ENCODE measurements around the gene SH2D5.

SH2D5 gene
- 0.56 reads per million for total RNA-seq

DNA sequence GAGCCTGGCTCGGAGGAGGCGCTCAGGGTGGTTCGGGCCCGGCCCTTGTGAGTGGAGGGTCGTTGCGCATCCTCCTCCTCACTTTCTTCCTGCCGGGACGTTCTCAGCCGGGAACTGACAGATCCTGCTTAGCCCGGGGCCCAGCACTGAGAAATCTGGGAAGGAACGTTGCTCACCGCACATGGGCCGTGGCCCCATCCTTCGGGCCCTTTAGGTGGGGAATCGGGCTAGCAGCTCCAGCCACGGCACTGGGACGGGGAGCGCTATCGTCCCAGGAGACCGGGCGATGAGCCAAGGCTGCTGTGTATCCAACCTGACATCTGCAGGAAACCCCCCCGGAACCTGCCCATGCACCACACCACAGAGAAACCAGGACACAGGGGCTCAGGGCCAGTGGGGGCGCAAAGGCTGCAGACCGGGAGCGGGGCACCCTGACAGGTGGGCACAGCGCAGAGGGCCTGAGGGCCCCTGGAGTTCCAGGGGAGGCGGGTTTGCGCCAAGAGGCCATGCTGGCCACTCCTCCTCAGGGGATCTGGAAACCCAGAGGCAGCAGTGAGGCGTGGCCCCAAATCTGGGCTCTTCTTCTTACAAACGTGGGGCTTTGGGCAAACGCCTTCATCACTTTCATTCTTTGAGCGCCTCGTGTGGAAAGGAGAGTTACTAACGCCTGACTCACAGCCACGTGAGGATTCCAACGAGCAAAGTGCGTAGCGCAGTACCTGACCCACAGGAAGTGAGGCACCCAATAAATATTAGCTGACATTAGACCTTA, at the start of gene SH2D5:
Gene SH2D5 (minus strand): TSS at position 116 of the 772 bp plus-strand sequence. CDS start 4,659 bp downstream, outside the sequence.
- peak; percentile 57 for DNase-seq

GRCh38 chr1:20775700-20776099, 43.2 kb upstream of the SH2D5 start:
- no peak for DNase-seq

- DNase-seq, result no peak
Measured at GRCh38 chr1:20771780-20772179, 39.3 kb upstream of the SH2D5 start.

- no peak for DNase-seq
Measured at GRCh38 chr1:20770314-20771087, 38.0 kb upstream of the SH2D5 start.

DNA sequence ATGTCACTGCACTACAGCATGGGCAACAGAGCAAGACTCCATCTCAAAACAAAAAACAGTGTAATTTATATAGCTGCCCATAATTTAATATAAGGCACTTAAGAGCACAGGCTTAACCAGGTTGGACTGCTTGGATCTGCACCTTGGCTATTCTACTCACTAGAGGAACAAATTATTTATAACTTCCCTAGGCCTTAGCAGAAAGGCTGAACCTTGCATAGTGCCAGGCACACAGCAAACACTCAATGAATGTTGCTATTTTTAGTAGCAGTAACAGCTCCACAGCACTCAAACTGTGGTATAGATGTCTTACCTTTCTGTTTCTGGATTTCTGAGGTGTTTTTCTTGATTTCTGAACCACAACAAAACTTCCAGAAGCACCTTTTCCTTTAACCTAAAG, 34.8 kb upstream of the SH2D5 start:
- no peak for DNase-seq

- DNase-seq, result no peak
Measured at GRCh38 chr1:20763417-20763816, 30.9 kb upstream of the SH2D5 start.

DNA sequence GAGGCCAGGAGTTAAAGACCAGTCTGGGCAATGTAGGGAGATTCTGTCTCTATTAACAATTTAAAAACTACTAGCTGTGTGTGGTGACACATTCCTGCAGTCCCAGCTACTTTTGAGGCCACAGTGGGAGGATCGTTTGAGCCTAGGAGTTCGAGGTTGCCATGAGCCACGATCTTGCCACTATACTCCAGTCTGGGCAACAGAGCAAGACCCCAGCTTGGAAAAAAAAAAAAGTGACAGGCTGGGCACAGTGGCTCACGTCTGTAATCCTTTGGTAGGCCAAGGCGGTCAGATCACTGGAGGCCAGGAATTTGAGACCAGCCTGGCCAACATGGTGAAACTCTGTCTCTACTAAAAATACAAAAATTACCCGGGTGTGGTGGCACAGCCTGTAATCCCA, 27.8 kb upstream of the SH2D5 start:
- DNase-seq, result no peak

DNA sequence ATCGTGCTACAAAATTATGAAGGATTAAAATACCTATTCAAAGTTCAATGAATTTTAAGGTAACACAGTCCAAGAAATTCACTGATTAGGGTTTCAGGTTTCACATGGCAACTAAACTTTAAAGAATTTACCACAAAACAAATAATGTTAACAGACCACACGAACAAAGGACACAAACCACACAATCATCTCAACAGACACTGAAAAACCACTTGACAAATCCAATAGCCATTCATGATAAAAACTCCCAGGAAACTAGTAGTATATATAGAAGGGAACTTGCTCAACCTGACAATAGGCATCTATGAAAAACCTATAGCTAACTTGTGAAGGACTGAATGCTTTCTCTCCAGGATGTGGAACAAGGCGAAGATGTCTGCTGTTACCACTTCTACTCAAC, 21.1 kb upstream of the SH2D5 start:
- no peak for DNase-seq

- no peak for DNase-seq
Measured at GRCh38 chr1:20751462-20751990, 19.0 kb upstream of the SH2D5 start.

DNA sequence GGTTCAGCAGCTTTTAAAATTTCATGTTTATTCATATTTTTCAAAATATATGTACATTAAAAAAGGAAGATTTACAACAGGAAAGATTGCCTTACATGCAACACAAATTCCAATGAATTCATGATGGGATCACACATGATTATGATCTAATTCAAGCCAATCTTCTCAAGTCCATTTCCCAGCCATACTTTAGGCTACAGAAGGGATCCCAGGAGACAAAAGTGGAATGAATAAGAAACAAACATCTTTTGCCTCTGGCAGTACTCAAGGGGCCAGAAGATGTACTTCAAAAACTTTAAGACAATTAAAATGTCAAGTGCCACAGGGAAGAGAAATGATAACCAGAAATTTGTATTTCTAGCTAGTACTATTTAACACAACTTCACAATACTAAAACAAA, 10.2 kb upstream of the SH2D5 start:
- no peak for DNase-seq

DNA sequence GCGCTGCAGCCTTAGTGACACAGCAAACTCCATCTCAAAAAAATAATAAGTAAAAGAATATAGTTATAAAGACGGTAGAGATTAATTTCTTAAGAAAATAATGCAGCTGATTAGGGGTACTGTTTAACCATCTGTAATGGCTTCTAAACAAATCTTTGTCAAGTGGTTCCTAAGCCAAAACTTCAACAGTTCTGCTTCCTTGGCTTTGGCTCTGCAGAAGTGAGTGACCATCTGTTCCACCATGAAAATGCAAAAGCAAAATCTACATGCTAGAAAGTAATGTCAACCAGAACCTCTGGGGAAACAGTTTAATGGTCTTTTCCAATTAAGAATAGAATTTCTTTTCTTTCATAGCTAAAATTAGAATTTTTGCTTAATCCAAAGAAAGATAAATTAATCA, 8.3 kb upstream of the SH2D5 start:
- DNase-seq, result no peak

DNA sequence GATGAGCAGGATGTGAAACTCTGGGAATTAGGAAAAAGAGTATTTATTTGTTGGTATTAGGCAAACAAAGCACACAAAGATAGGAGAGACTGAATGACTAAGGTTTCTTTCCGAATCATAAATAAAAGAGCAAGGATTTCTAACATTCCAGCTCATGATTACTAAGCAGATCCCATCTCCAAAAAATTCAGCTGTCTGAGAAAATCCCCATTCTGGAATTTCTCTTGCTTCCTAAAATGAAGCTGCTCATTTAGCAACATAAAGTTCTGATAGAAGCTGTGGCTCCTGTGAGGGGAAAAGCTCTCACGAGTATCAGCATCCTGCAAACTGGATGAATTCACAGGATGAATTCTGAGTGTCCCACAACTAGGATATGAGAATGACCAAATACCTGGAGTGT, 6.7 kb upstream of the SH2D5 start:
- no peak for DNase-seq

DNA sequence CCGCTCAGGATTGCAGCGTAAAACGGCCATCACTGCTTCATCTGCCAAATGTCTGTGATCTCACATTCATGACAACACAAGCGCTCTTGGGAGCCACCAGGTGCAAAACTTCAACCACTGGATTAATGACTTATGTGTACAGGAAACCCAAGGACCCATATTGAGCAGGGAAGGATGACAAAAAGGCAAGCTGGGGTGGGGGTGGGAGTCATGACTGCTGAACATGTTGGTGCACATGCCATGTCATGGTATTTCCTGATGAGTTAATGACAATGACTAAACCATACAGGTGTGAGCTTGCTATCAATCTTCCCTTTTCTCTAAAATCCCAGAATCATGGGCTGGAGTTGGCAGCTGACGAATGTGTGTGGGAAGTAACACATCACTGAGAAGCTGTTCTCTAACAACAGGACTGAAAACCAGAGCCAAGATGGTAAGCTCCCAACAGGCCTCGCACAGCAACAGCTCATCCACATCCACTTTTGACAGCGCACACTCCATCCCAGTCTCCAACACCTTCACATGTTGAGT, 3.1 kb upstream of the SH2D5 start:
- no peak for DNase-seq

- no peak for DNase-seq
Measured at GRCh38 chr1:20733360-20733975, 965 bp upstream of the SH2D5 start.

DNA sequence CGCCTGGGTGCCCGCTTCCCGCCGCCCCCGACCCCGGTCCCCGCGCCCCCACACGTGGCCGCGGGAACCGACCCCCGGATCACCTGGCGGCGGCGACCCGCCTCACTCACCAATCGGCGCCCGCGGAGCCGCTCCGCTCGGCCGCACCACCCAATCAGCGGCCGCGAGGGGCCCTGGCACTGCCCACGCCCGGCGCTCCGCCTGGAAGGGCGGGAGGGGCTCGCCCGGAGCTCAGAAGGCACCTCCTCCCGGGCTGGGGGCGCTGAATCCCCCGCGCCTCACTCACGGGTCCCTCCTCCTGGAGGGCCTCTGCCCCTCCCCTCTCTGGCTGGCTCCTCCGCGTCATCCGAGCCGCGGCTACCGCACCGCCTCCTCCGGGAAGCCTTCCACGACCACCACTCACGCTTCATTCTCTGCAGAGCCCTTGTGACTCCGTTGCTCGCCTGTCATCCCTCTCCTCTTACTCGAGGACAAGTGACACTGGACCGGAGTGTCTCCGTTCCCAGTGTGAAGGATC, 374 bp downstream of the SH2D5 start:
- DNase-seq, result peak; percentile 44

GRCh38 chr1:20731057-20731991, 1.2 kb downstream of the SH2D5 start:
- no peak for DNase-seq

- DNase-seq, result no peak
Measured at GRCh38 chr1:20730690-20731056, 1.8 kb downstream of the SH2D5 start.

GRCh38 chr1:20729990-20730689, 2.4 kb downstream of the SH2D5 start:
- DNase-seq, result no peak

- DNase-seq, result no peak
Measured at GRCh38 chr1:20729155-20729931, 3.2 kb downstream of the SH2D5 start.

- no peak for DNase-seq
Measured at GRCh38 chr1:20728371-20729154, 3.9 kb downstream of the SH2D5 start.
